Stimulated activated naive B cell treated with anti-CD40 and anti-IgM and Interleukin-4, amounts not matched to agents 10 μg/mL and 1 μg/mL and 100 μg/mL, for 72 hours (primary cell): ENCODE results near the gene STX3.

Source experiments
- ATAC-seq, 2 donors: fragments of 150-1000 bp; cut with Tn5 transposase; replicated peaks; 2 replicates each; pipeline ENCODE4 v1.10.0; 2021; ENCODE audit warnings: moderate library complexity in 1 of 2
- DNase-seq: peaks from one replicate; pipeline ENCODE4 v3.0.0; 2021
- H3K27ac Mint-ChIP-seq: one replicate; pipeline ENCODE4 v1.8.0; 2022; ENCODE audit warnings: mild to moderate bottlenecking, mixed read lengths
- H3K27me3 Mint-ChIP-seq, 2 donors: one replicate each; pipeline ENCODE4 v1.8.0; 2022; ENCODE audit warnings: mixed read lengths in 2 of 2
- H3K36me3 Mint-ChIP-seq, 2 donors: one replicate each; pipeline ENCODE4 v1.8.0; 2022; ENCODE audit warnings: mixed read lengths in 2 of 2, mild to moderate bottlenecking in 1 of 2
- H3K4me1 Mint-ChIP-seq, 2 donors: one replicate each; pipeline ENCODE4 v1.8.0; 2022; ENCODE audit warnings: mixed read lengths in 2 of 2, mild to moderate bottlenecking in 1 of 2
- H3K4me3 Mint-ChIP-seq, 2 donors: one replicate each; pipeline ENCODE4 v1.8.0; 2022; ENCODE audit warnings: mild to moderate bottlenecking in 2 of 2, mixed read lengths in 2 of 2, moderate library complexity in 1 of 2
- H3K9me3 Mint-ChIP-seq, 2 donors: one replicate each; pipeline ENCODE4 v1.8.0; 2022; ENCODE audit warnings: mixed read lengths in 2 of 2, mild to moderate bottlenecking in 1 of 2

The STX3 gene

DNA sequence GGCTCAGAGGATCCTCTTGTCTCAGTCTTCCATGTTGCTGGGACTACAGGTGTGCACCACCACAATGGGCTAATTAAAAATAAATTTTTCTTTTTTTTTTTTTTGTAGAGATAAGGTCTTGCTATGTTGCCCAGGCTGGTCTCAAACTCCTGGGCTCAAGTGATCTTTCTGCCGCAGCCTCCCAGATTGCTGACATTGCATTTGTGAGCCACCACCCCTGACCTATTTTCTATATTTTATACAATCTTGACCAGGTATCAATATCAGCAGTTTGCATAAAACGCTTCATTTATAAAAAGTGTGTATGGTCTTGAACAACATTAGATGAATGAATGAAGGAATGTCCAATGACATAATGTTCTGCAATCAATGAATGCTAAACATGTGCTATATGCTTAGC lies 9.1 kb upstream of the STX3 start:
- no peak overlapping the region for H3K27ac Mint-ChIP-seq
- H3K4me3 Mint-ChIP-seq: no peak overlapping the region
- ATAC-seq: no peak
- no peak for DNase-seq
- H3K4me1 Mint-ChIP-seq: no peaks in the 10 kb centered on the region
- no peaks in the 10 kb centered on the region for H3K9me3 Mint-ChIP-seq
- H3K36me3 Mint-ChIP-seq: no peaks in the 10 kb centered on the region
- peaks cover 14 to 30% of the 10 kb centered on the region in 2 donors for H3K27me3 Mint-ChIP-seq

DNA sequence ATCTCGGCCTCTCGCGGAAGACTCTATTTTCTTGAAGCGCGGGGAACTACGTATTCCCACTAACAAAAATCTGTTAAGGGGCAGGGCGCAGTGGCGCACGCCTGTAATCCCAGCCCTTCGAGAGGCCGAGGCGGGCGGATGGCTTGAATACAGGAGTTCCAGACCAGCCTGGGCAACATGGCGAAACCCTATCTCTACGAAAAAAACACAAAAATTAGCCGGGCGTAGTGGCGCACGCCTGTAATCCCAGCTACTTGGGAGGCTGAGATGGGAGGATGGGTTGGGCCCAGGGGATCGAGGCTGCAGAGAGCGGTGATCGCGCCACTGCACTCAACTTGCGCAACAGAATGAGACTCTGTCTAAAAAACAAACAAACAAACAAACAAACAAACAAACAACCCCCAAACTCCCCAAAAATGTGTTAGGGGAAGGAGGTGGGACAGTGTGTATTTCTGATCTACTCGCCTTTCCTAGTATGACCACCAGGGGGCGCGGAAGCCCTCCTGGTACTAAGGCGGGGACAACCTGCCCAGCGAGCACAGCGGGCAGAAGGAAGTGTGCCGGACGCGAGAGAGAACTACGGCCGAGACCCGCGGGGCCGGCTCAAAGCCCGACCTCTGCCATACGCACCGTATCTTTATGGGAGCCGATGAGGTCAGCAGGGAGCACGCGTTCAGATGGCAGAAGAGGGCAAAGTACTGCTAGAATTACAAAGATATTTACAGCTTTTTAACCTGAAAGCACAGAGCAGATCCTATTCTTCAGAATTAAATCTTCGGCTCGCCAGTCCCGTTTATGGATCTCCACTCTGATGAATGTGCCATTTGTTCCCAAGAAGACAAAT lies 1.3 kb upstream of the STX3 start:
- DNase-seq (peak; percentile 66), ATAC-seq (peak; percentile 78 to 82)
- Mint-ChIP-seq H3K27me3 (peaks cover 10 to 11% of the 10 kb centered on the region in 2 donors), H3K4me3 (peak overlapping the region; percentile 94 to 99), H3K9me3 (no peaks in the 10 kb centered on the region), H3K27ac (peak overlapping the region; percentile 59), H3K36me3 (no peaks in the 10 kb centered on the region), H3K4me1 (peaks cover 20 to 37% of the 10 kb centered on the region in 2 donors)

DNA sequence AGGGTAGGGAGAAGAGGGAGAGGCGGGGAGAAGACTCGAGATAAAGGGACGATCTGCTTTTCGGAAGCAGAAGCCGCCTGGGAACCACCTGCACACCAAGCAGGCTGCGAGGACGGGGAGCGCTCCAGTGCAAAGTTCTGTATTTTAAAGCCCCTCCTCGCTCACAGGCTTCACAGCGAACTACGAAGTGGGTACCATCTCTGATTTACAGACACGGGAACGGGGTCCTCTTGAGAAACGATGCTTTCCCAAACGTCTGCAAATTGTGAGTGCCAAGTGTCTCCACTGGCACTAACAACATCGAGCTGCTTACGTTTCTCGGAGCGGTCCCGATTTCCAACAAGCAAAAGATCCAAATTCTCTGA lies 700 bp upstream of the STX3 start:
- Mint-ChIP-seq H3K27me3 (peaks cover 5% of the 10 kb centered on the region in 2 donors), H3K4me3 (peak overlapping the region; percentile 94 to 99), H3K9me3 (no peaks in the 10 kb centered on the region), H3K36me3 (no peaks in the 10 kb centered on the region), H3K27ac (peak overlapping the region; percentile 72), H3K4me1 (peaks cover 22 to 37% of the 10 kb centered on the region in 2 donors)
- peak; percentile 5 for DNase-seq
- peak; percentile 38 for ATAC-seq

DNA sequence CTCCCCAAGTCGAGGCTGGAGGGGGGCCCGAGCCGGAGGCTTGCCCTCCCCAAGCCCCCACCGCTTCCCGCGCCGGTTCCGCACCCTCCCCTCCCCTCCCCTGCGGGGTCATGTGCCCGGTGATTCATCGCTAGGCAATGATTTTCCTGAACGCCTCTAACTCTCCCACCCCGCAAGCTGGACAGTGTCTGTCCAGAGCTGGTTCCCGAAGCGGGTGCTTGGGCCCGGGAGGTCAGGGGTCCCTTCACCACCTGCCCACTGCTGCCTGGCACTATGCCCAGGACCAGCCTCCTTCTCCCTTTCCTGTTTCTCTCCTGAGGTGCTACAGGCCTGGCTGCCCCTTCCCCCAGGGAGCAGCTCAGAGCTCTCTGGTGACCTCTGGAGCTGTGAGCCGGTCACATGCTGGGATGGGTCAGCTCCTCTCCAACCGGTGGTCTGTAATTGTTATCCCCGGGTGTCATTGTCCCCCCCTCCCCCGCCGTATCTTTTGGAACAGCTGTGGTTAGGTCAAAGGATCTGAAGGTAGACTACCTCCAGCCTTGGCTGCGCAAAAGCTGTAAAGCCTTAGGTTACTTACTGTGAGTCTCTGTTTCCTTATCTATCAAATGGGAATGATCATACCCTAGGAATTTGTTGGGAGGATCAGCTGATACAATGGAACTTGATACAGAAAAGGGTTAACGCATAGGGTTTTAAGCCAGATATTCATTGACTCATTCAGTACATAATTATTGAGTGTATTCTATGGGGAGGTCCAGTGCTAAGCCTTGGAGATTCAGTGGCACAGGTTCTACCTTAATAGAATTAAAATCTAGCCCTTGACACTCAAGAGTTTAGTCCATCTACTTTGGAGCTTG lies 753 bp downstream of the STX3 start:
- Mint-ChIP-seq H3K27me3 (peaks cover 0 to under 1% of the 10 kb centered on the region in 2 donors), H3K4me3 (peak overlapping the region; percentile 94 to 99), H3K9me3 (no peaks in the 10 kb centered on the region), H3K36me3 (no peaks in the 10 kb centered on the region), H3K27ac (peak overlapping the region; percentile 63), H3K4me1 (peaks cover 23 to 37% of the 10 kb centered on the region in 2 donors)
- ATAC-seq (peak; percentile 18 to 19), DNase-seq (no peak)

DNA sequence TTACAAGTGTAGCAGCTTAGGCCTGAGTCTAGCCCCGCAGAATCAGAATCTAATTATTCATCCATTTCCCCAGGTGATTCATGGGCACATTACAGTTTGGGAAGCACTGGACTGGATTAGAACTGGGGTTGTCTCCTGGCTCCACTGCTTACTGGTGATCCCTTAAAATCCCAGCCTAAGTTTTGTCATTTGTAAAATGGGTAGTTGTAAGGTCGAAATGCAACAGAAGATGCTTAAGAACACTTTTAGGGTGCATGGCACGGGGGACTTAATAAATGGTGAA lies 1.3 kb downstream of the STX3 start:
- H3K27me3 Mint-ChIP-seq: no peaks in the 10 kb centered on the region
- DNase-seq (no peak), ATAC-seq (no peak)
- H3K4me1 Mint-ChIP-seq: peaks cover 23 to 37% of the 10 kb centered on the region in 2 donors
- H3K36me3 Mint-ChIP-seq: no peaks in the 10 kb centered on the region
- H3K9me3 Mint-ChIP-seq: no peaks in the 10 kb centered on the region
- H3K27ac Mint-ChIP-seq: peak overlapping the region; percentile 37
- no peak overlapping the region for H3K4me3 Mint-ChIP-seq

DNA sequence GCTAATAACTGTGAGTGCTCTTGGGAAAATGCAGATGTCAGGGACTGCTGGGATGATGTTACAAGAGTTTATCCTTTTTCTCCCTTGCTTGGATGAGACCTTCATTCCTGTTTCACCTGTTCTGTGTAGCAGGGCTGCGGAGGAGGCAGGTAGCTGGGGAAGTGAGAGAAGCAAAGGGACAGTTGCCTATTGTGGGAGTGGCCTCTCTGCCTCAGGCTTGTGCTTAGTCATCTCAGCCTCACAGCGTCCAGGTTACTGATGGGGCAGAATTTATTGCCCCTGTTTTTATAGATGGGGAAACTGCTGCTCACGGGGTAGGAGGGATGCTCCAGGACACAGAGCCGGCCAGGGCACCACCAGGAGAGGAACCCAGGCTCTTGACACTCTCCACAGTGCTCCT lies 1.7 kb downstream of the STX3 start:
- peaks cover 23 to 37% of the 10 kb centered on the region in 2 donors for H3K4me1 Mint-ChIP-seq
- peak overlapping the region in 1 of 2 donors; percentile 52 for H3K4me3 Mint-ChIP-seq
- peak; percentile 23 for DNase-seq
- H3K36me3 Mint-ChIP-seq: no peaks in the 10 kb centered on the region
- H3K27me3 Mint-ChIP-seq: no peaks in the 10 kb centered on the region
- H3K27ac Mint-ChIP-seq: peak overlapping the region; percentile 82
- peak; percentile 65 to 67 for ATAC-seq
- no peaks in the 10 kb centered on the region for H3K9me3 Mint-ChIP-seq

DNA sequence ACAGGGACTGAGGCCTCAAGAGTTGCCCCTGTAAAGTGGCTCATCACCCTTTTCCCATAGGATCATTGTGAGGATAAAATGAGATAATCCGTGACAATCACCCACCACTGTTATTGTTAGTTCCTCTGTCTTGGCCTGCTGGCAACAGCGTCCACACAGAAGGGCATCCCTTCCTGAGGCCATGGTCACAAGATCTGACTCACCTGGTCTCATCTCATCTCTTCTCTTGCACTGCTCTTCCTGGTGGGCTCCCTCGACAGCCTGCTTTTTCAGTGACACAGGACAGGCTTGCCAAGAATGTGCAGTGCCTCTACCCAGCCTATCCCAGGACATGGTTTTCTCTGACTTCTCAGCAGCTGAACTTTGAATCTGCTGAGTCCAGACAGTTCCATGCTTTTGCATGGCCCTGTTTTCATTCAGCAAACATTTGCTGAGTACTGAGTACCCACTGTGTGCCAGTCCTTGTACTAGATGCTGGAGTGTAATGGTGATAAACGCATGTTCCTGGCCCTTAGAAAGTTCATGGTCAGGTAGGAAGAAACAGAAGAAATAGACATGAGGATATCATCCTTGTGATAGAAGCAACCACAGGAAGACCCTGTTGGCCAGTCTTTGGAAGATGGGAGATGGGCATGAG lies 3.3 kb downstream of the STX3 start:
- Mint-ChIP-seq H3K4me3 (no peak overlapping the region), H3K27me3 (no peaks in the 10 kb centered on the region), H3K9me3 (no peaks in the 10 kb centered on the region), H3K36me3 (peaks cover 3 to 5% of the 10 kb centered on the region in 2 donors), H3K4me1 (peaks cover 25 to 37% of the 10 kb centered on the region in 2 donors), H3K27ac (no peak overlapping the region)
- no peak for DNase-seq
- ATAC-seq: no peak

DNA sequence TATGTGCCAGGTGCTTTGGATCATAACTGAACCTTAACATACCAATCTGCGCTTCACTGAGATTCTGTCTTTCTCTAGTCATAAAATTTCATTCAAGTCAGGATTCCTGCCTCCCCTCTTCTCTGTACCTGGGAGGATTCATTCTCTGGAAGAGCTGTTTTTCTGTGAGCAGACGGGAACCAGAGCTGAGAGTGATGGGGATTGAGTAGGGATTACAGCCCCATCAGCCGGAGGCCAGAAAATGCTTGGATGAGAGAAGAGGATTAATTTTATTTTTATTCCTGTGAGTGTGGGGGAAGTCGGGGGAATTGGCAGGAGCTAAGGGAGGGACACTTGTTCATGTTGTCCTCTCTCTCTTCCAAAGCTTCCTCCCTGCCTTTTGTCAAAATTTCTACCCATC lies 4.7 kb downstream of the STX3 start:
- H3K27me3 Mint-ChIP-seq: no peaks in the 10 kb centered on the region
- DNase-seq (no peak), ATAC-seq (no peak)
- H3K27ac Mint-ChIP-seq: no peak overlapping the region
- H3K9me3 Mint-ChIP-seq: no peaks in the 10 kb centered on the region
- peaks cover 3 to 5% of the 10 kb centered on the region in 2 donors for H3K36me3 Mint-ChIP-seq
- H3K4me3 Mint-ChIP-seq: no peak overlapping the region
- H3K4me1 Mint-ChIP-seq: peaks cover 23 to 27% of the 10 kb centered on the region in 2 donors

DNA sequence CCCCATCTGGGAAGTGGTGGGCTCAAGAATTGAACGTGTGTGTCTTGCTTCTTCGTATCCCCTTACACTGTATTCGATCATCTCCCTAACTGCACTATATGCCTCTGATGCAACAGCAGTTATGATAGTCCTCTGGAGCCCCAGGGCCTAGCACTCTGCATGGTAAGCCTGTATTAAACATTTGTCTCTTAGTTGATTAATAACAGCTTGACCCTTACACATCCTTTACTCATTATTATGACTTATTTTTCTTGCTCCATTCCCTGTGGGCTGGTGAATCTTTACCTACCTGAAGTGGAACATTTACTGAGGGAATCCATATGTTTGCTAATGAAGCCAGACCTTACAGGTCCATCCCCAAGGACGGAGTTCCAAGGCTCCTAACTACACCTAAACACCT lies 5.6 kb downstream of the STX3 start:
- no peak overlapping the region for H3K27ac Mint-ChIP-seq
- H3K4me3 Mint-ChIP-seq: no peak overlapping the region
- no peaks in the 10 kb centered on the region for H3K9me3 Mint-ChIP-seq
- peaks cover 26 to 31% of the 10 kb centered on the region in 2 donors for H3K4me1 Mint-ChIP-seq
- DNase-seq (no peak), ATAC-seq (no peak)
- H3K27me3 Mint-ChIP-seq: no peaks in the 10 kb centered on the region
- peaks cover 3 to 5% of the 10 kb centered on the region in 2 donors for H3K36me3 Mint-ChIP-seq

DNA sequence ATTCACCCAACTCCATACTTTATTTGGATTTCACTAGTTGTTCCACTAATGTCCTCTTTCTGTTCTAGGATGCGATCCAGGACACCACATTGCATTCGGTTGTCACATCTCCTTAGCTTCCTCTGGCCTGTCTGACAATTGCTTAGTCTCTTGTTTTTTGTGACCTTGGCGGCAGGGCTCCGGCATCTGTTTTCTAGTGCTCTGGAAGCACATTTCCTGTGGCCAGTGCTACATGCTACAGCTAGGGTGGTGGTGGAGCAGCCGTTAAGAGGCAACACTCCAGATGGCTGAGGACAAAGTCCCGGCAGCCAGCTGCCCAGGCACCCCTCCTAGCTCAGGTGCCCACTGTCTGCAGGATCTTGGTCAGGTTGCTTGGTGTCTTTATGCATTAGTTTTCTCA lies 6.8 kb downstream of the STX3 start:
- Mint-ChIP-seq H3K36me3 (peaks cover 3 to 5% of the 10 kb centered on the region in 2 donors), H3K27me3 (no peaks in the 10 kb centered on the region), H3K4me3 (no peak overlapping the region), H3K4me1 (peaks cover 20 to 25% of the 10 kb centered on the region in 2 donors), H3K9me3 (no peaks in the 10 kb centered on the region), H3K27ac (no peak overlapping the region)
- no peak for DNase-seq
- no peak for ATAC-seq

DNA sequence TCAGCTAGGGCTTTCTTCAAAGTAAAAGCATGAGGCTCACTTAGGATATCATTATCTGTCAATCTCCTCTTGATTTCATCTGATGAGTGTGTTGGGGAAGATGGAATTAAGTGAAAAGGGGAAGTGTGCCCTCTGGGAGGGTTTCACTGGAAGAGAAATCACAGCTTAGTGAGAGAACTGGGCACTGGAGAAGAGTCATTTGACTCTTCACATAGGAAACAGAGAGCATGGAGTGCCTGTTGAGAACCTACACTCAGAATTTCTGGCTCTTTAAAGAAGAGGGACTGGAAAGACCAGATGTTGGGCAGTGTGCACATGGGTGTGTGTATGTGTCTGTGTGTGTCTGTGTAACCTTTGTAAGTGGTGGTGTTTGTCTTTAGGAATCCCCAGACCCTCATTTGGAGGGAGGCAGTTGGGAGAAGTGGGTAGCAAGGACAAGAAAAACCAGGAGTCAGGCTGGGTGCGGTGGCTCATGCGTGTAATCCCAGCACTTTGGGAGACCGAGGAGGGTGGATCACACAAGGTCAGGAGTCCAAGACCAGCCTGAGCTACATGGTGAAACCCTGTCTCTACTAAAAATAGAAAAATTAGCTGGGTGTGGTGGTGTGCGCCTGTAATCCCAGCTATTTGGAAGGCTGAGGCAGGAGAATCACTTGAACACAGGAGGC lies 10.0 kb downstream of the STX3 start:
- Mint-ChIP-seq H3K27ac (no peak overlapping the region), H3K4me3 (no peak overlapping the region), H3K4me1 (peaks cover 17 to 18% of the 10 kb centered on the region in 2 donors), H3K9me3 (no peaks in the 10 kb centered on the region), H3K27me3 (no peaks in the 10 kb centered on the region), H3K36me3 (peaks cover 3 to 5% of the 10 kb centered on the region in 2 donors)
- ATAC-seq: peak; percentile 75 to 76
- no peak for DNase-seq

DNA sequence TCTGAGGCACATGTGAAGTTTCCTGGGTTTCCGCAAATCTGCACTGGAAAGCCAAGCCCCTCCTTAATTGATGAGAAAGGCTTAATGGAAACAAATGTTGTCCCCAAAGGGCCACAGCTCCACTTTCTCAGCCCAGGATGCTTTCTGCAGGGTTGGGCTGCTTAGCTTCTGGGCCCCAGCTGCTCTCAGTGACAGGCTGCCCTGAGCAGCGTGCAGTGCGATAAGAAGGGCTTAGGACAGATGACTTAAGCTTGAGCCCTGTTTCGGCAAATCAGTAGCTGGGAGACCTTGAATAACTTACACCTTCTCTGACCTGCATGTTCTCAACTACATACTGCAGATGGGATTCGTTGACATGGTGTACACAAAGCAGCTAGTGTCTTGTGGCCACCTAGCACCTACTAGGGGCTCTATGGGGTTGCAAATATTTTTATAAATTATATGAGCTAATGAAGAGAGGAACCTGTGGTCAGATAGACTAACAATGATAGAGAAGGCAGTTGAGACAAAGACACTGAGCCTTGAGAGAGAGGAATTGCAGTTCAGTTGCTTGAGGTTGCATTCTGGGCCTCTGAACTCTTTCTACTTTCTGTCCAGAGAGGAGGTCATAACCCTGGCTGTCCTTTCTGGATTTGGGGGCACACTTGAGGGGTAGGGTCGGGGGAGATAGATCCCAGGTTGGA lies 11.5 kb downstream of the STX3 start:
- peaks cover 0 to 4% of the 10 kb centered on the region in 2 donors for H3K9me3 Mint-ChIP-seq
- DNase-seq (no peak), ATAC-seq (no peak)
- peak overlapping the region; percentile 3 for H3K27ac Mint-ChIP-seq
- no peaks in the 10 kb centered on the region for H3K27me3 Mint-ChIP-seq
- no peak overlapping the region for H3K4me3 Mint-ChIP-seq
- peaks cover 3 to 9% of the 10 kb centered on the region in 2 donors for H3K36me3 Mint-ChIP-seq
- H3K4me1 Mint-ChIP-seq: peaks cover 17 to 25% of the 10 kb centered on the region in 2 donors

DNA sequence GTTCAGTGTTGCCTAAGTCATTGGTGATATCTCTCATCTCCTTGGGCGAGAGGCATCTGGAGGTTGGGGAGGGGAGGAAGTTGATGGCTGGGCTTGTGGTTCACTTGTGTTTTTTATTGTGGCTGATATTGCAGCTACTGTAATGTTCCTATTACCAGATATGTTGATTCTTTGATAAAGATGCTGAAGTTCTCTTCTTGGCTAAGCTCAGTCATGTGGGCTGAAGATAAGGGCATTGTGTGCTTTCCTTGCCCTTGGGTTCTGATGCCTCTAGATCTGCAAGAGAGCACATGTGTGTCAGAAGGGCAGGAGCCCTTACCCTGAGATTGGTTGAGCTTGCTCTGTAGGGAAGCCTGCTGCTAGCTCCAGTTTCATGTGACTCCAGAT lies 12.0 kb downstream of the STX3 start:
- peaks cover 17 to 30% of the 10 kb centered on the region in 2 donors for H3K4me1 Mint-ChIP-seq
- H3K36me3 Mint-ChIP-seq: peaks cover 3 to 9% of the 10 kb centered on the region in 2 donors
- H3K4me3 Mint-ChIP-seq: no peak overlapping the region
- DNase-seq: no peak
- peak in 1 of 2 donors; percentile 11 for ATAC-seq
- peak overlapping the region; percentile 3 for H3K27ac Mint-ChIP-seq
- H3K27me3 Mint-ChIP-seq: no peaks in the 10 kb centered on the region
- H3K9me3 Mint-ChIP-seq: peaks cover 0 to 5% of the 10 kb centered on the region in 2 donors
